GM12878 (cell line): ENCODE data around the gene TMSB4X. TPM values are rescaled to one million over a fixed set of nuclear protein-coding genes. Genes with fewer than 3 reads are reported as not detected.

Source experiments
- CBFB ChIP-seq: IDR thresholded peaks from 2 replicates; pipeline ENCODE4 v1.6.1; 2016; ENCODE audit warnings: antibody characterized with exemption, low read depth
- CHD4 ChIP-seq: fragments of 200-600 bp; sonication (generic); IDR thresholded peaks from 2 replicates; pipeline ENCODE4 v1.6.1; 2016; ENCODE audit warnings: mild to moderate bottlenecking
- CTCF ChIP-seq, 3 experiments: IDR thresholded peaks in 2 of 3; conservative IDR thresholded peaks in 1 of 3; 2 replicates each; pipeline ENCODE4 v1.5.1; 2011; ENCODE audit warnings: low read depth in 3 of 3, low read length in 3 of 3, mild to moderate bottlenecking in 3 of 3, control low read depth in 2 of 3, moderate library complexity in 2 of 3, inconsistent platforms in 1 of 3, mixed read lengths in 1 of 3; ENCODE audit not compliant: control insufficient read depth in 2 of 3, insufficient read depth in 1 of 3; ENCODE audit errors: extremely low read depth in 1 of 3
- E2F8 ChIP-seq: fragments of 450-650 bp; IDR thresholded peaks from 2 replicates; pipeline ENCODE4 v1.6.1; 2018; ENCODE audit warnings: mild to moderate bottlenecking, low read depth, moderate library complexity; ENCODE audit not compliant: partially characterized antibody
- EZH2 ChIP-seq: IDR thresholded peaks from 2 replicates; pipeline ENCODE4 v1.6.1; 2012; ENCODE audit warnings: low read depth, mild to moderate bottlenecking, control low read depth, inconsistent platforms, low read length, borderline replicate concordance; ENCODE audit not compliant: control insufficient read depth
- KAT2A ChIP-seq: conservative IDR thresholded peaks from 2 replicates; pipeline ENCODE4 v1.6.1; 2011; ENCODE audit warnings: low read depth, low read length; ENCODE audit not compliant: control insufficient read depth
- KLF5 ChIP-seq: fragments of 450-650 bp; IDR thresholded peaks from 2 replicates; pipeline ENCODE4 v1.6.1; 2014; ENCODE audit warnings: mild to moderate bottlenecking; ENCODE audit not compliant: partially characterized antibody
- NRF1 ChIP-seq: conservative IDR thresholded peaks from 2 replicates; pipeline ENCODE4 v1.6.1; 2011; ENCODE audit warnings: mild to moderate bottlenecking, low read depth, low read length, improper control_type of control experiment
- PAX5 ChIP-seq: IDR thresholded peaks from 2 replicates; pipeline ENCODE4 v1.6.1; 2011; ENCODE audit warnings: low read depth, low read length, borderline replicate concordance
- POLR2A ChIP-seq: IDR thresholded peaks from 2 replicates; pipeline ENCODE4 v1.6.1; 2011; ENCODE audit warnings: low read depth, mild to moderate bottlenecking, low read length
- POU2F2 ChIP-seq: IDR thresholded peaks from 3 replicates; pipeline ENCODE4 v1.6.1; 2011; ENCODE audit warnings: low read depth, mild to moderate bottlenecking, low read length, borderline replicate concordance
- PRDM15 ChIP-seq: fragments of 450-650 bp; formaldehyde crosslinking; IDR thresholded peaks from 2 replicates; pipeline ENCODE4 v1.4.0; 2020; ENCODE audit warnings: mild to moderate bottlenecking, moderate library complexity
- RAD51 ChIP-seq: fragments of 450-650 bp; IDR thresholded peaks from 2 replicates; pipeline ENCODE4 v1.6.1; 2016; ENCODE audit warnings: moderate library complexity, mild to moderate bottlenecking, inconsistent platforms
- RELA ChIP-seq: fragments of 450-650 bp; IDR thresholded peaks from 2 replicates; pipeline ENCODE4 v1.8.0; 2014; ENCODE audit warnings: borderline replicate concordance; ENCODE audit not compliant: partially characterized antibody
- RUNX3 ChIP-seq: IDR thresholded peaks from 2 replicates; pipeline ENCODE4 v1.6.1; 2012; ENCODE audit warnings: low read length, inconsistent platforms
- SMARCA5 ChIP-seq: fragments of 450-650 bp; IDR thresholded peaks from 2 replicates; pipeline ENCODE4 v1.6.1; 2017; ENCODE audit warnings: mild to moderate bottlenecking
- SMC3 ChIP-seq: IDR thresholded peaks from 2 replicates; pipeline ENCODE4 v1.6.1; 2011; ENCODE audit warnings: low read length, improper control_type of control experiment, borderline replicate concordance
- SREBF2 ChIP-seq: IDR thresholded peaks from 2 replicates; pipeline ENCODE4 v1.6.1; 2012; ENCODE audit warnings: mild to moderate bottlenecking, low read length
- STAT3 ChIP-seq: IDR thresholded peaks from 2 replicates; pipeline ENCODE4 v1.6.1; 2011; ENCODE audit warnings: low read depth, low read length, improper control_type of control experiment
- USF1 ChIP-seq: IDR thresholded peaks from 2 replicates; pipeline ENCODE4 v1.6.1; 2011; ENCODE audit warnings: borderline replicate concordance, low read depth, mild to moderate bottlenecking, moderate library complexity, mixed read lengths, low read length; ENCODE audit not compliant: insufficient read depth; ENCODE audit errors: extremely low read length
- ZNF24 ChIP-seq: fragments of 450-650 bp; IDR thresholded peaks from 2 replicates; pipeline ENCODE4 v1.6.1; 2017; ENCODE audit warnings: antibody characterized with exemption, mild to moderate bottlenecking
- polyA plus RNA-seq, 11 experiments: library from polyadenylated mRNA; depleted of rRNA in 4 of 11; unstranded in 6 of 11; stranded (reverse) in 5 of 11; fragments of >200 nt; fragmentation: Nextera tagmentation in 4 of 11; fragmentation: Illumina TruSeq in 1 of 11; extraction: Ambion mirVana in 4 of 11; extraction: Trizol in 1 of 11; gene quantifications; 1 replicate in 1 of 11; 2 replicates in 10 of 11; pipeline versions ENCODE4 v1.2.1 to v1.2.3, GENCODE V29; 2011 to 2016; ENCODE audit warnings: inconsistent platforms in 2 of 11, missing spikeins in 2 of 11, low read depth in 1 of 11
- total RNA-seq, 4 experiments: library from RNA; depleted of rRNA in 3 of 4; stranded (reverse); fragments of >200 nt in 3 of 4; fragmentation: Illumina TruSeq in 1 of 4; extraction: Trizol in 1 of 4; gene quantifications; 2 replicates each; pipeline versions ENCODE4 v1.2.1 to v1.2.3, GENCODE V29; 2013 to 2021

The TMSB4X gene
- total and polyA plus RNA-seq, 10 of the 15 experiments (the other 5 are each of a cell fraction or from before 2014, with no cell fraction given), result 13,924 to 37,234 (median 23,705) TPM

GRCh38 chrX:12950851-12951594 is 23.9 kb upstream of the TMSB4X start (continued):
- no peak for TF ChIP-seq ZNF24
- TF ChIP-seq RELA, result no peak
- peak; percentile 90 for TF ChIP-seq SMARCA5
- no peak for TF ChIP-seq PRDM15 (CRISPR knock-in tag)
- TF ChIP-seq CTCF (IDR thresholded peaks at IDR 0.05 in 2 of 3, conservative IDR thresholded peaks at IDR 0.05 in 1 of 3; ENCODE audit: control insufficient read depth in 2 of 3, extremely low read depth in 1 of 3, insufficient read depth in 1 of 3, low read depth in 3 of 3, low read length in 3 of 3), result peak; percentile 82 to 96 (median 96)
- TF ChIP-seq CBFB, result peak; percentile 56; the same call in 1 of the 2 replicates
- no peak for TF ChIP-seq NRF1
- TF ChIP-seq STAT3, result no peak
- TF ChIP-seq E2F8, result no peak
- no peak for TF ChIP-seq SREBF2
- TF ChIP-seq POLR2A, result peak; percentile 46; the same call in 1 of the 2 replicates
- TF ChIP-seq KAT2A, result no peak
- no peak for TF ChIP-seq USF1
- no peak; the same call in 2 of the 3 replicates for TF ChIP-seq POU2F2
- no peak for TF ChIP-seq CHD4
- TF ChIP-seq RUNX3, result no peak
- no peak for TF ChIP-seq PAX5
- no peak for TF ChIP-seq EZH2
- no peak for TF ChIP-seq KLF5
- TF ChIP-seq RAD51, result no peak
- peak; percentile 49; the same call in 1 of the 2 replicates for TF ChIP-seq SMC3
